Stimulated activated CD4-positive, alpha-beta T cell treated with anti-CD3 and anti-CD28 coated beads, Interleukin-4, amount 100 ng/mL, for 4 hours (primary cell): Measurements from ENCODE around the gene C11orf58.

ENCODE experiments used
- DNase-seq, 2 experiments: peaks; one replicate each; pipeline ENCODE4 v3.0.0-alpha.2; 2020

The C11orf58 gene

GRCh38 chr11:16786131-16786530 is 47.7 kb downstream of the C11orf58 start:
- no peak for DNase-seq

- DNase-seq = no peak
Measured at GRCh38 chr11:16787035-16787742, 48.7 kb downstream of the C11orf58 start.

GRCh38 chr11:16788141-16789062 is 50.0 kb downstream of the C11orf58 start:
- peak; percentile 25 to 53 for DNase-seq

- DNase-seq = no peak
Measured at GRCh38 chr11:16789063-16789420, 50.6 kb downstream of the C11orf58 start.

- DNase-seq = no peak
Measured at GRCh38 chr11:16789560-16790485, 51.4 kb downstream of the C11orf58 start.

GRCh38 chr11:16790486-16791190 is 52.2 kb downstream of the C11orf58 start:
- no peak for DNase-seq

- DNase-seq = no peak
Measured at GRCh38 chr11:16791191-16791961, 52.9 kb downstream of the C11orf58 start.

- DNase-seq = no peak
Measured at GRCh38 chr11:16792426-16792825, 54.0 kb downstream of the C11orf58 start.

GRCh38 chr11:16793009-16793408 is 54.6 kb downstream of the C11orf58 start:
- DNase-seq = no peak

GRCh38 chr11:16793511-16793910 is 55.1 kb downstream of the C11orf58 start:
- DNase-seq = no peak

GRCh38 chr11:16794047-16794818 is 55.8 kb downstream of the C11orf58 start:
- no peak for DNase-seq

GRCh38 chr11:16795146-16795545 is 56.7 kb downstream of the C11orf58 start:
- DNase-seq = no peak

- no peak for DNase-seq
Measured at GRCh38 chr11:16796311-16796710, 57.9 kb downstream of the C11orf58 start.

GRCh38 chr11:16797776-16798175 is 59.3 kb downstream of the C11orf58 start:
- DNase-seq = no peak

- DNase-seq = no peak
Measured at GRCh38 chr11:16799221-16799620, 60.8 kb downstream of the C11orf58 start.

- no peak for DNase-seq
Measured at GRCh38 chr11:16799890-16800289, 61.4 kb downstream of the C11orf58 start.

GRCh38 chr11:16800382-16800781 is 61.9 kb downstream of the C11orf58 start:
- no peak for DNase-seq

GRCh38 chr11:16801288-16801980 is 63.0 kb downstream of the C11orf58 start:
- DNase-seq = no peak

GRCh38 chr11:16804104-16804947 is 65.9 kb downstream of the C11orf58 start:
- no peak for DNase-seq
